Transverse colon (tissue), 4 donors: ENCODE results near the gene KRT26. TPM values are rescaled to one million over a fixed set of nuclear protein-coding genes. Genes with fewer than 3 reads are reported as not detected.

Experiments used
- DNase-seq: peaks from one replicate; pipeline ENCODE4 v3.0.0-alpha.2; 2019
- H3K27ac ChIP-seq, 4 donors: fragments of 200-600 bp; sonication (generic); 2 replicates each; pipeline ENCODE4 v1.5.1; 2016 to 2018; ENCODE audit warnings: inconsistent platforms in 4 of 4
- H3K27me3 ChIP-seq: fragments of 200-600 bp; sonication (generic); 2 replicates; pipeline ENCODE4 v1.5.1; 2017; ENCODE audit warnings: inconsistent platforms
- H3K36me3 ChIP-seq, 4 donors: fragments of 200-600 bp; sonication (generic); 2 replicates each; pipeline ENCODE4 v1.5.1; 2017 to 2019; ENCODE audit warnings: inconsistent platforms in 4 of 4
- H3K4me1 ChIP-seq, 4 donors: fragments of 200-600 bp; sonication (generic); 2 replicates each; pipeline ENCODE4 v1.5.1; 2017 to 2020; ENCODE audit warnings: inconsistent platforms in 4 of 4
- H3K4me3 ChIP-seq, 4 donors: fragments of 200-600 bp; sonication (generic); 1 replicate in 1 of 4; 2 replicates in 3 of 4; pipeline versions ENCODE4 v1.5.1 to v1.6.1; 2017 to 2019; ENCODE audit warnings: inconsistent platforms in 4 of 4
- H3K9me3 ChIP-seq, 2 donors: fragments of 200-600 bp; sonication (generic); 2 replicates each; pipeline ENCODE4 v1.5.1; 2017 to 2019; ENCODE audit warnings: inconsistent platforms in 2 of 2
- CTCF ChIP-seq, 5 experiments: fragments of 200-600 bp in 3 of 5; fragments of 450-650 bp in 2 of 5; sonication (generic) in 3 of 5; IDR thresholded peaks; 1 replicate in 2 of 5; 2 replicates in 3 of 5; pipeline ENCODE4 v1.5.1; 2016 to 2017; ENCODE audit warnings: antibody characterized with exemption in 5 of 5, inconsistent platforms in 3 of 5, mild to moderate bottlenecking in 2 of 5, moderate library complexity in 1 of 5
- EP300 ChIP-seq: sonication (generic); formaldehyde crosslinking; IDR thresholded peaks from one replicate; pipeline ENCODE4 v1.6.1; 2017; ENCODE audit warnings: antibody characterized with exemption, low read depth
- POLR2A ChIP-seq: fragments of 450-650 bp; IDR thresholded peaks from one replicate; pipeline ENCODE4 v1.6.1; 2016; ENCODE audit warnings: antibody characterized with exemption, mild to moderate bottlenecking, moderate library complexity
- POLR2AphosphoS5 ChIP-seq, 3 donors: sonication (generic); formaldehyde crosslinking; IDR thresholded peaks; one replicate each; pipeline ENCODE4 v1.6.1; 2016; ENCODE audit warnings: antibody characterized with exemption in 3 of 3
- WGBS, 2 donors: methylation state at CpG; one replicate each; pipeline ENCODE4 v1.1.5; 2018; ENCODE audit warnings: low coverage in 1 of 2; 5-methylcytosine and 5-hydroxymethylcytosine counted together
- in situ Hi-C, 4 donors: fragments of 200-750 bp; cut with MboI; loops; one replicate each; pipeline versions ENCODE4 v1.15.0 to v1.15.1; 2017; ENCODE audit warnings: low sequenced_read_pairs in 3 of 4, low pct_ligation_motif_present in 1 of 4, low pct_unique_long_range_greater_than_20kb in 1 of 4
- intact Hi-C: fragments of 100-400 bp; cut with DNase I; formaldehyde crosslinking; loops from one replicate; pipeline ENCODE4 v1.15.1; 2023; ENCODE audit warnings: low total_unique reads
- total RNA-seq, 4 donors: library from RNA; depleted of rRNA; stranded (reverse); fragments of >200 nt; gene quantifications; one replicate each; pipeline ENCODE4 v1.1.0, GENCODE V29; 2016

KRT26 gene
- total RNA-seq, 4 donors from 2014 or later, result not detected

- intact Hi-C loops (loop anchor here (10.0 kb wide), 1 partner anchor 855 kb away; no protein-coding TSS in a partner anchor), in situ Hi-C loops (loop anchor here in 3 of 4 donors (10.0 to 25.0 kb wide), 3 partner anchors 527 to 855 kb away; no protein-coding TSS in a partner anchor)
- Histone ChIP-seq H3K27me3 (peaks cover 98% of the 10 kb centered on the region), H3K36me3 (no peaks in the 10 kb centered on the region), H3K27ac (no peak overlapping the region), H3K4me3 (no peak overlapping the region), H3K9me3 (no peaks in the 10 kb centered on the region), H3K4me1 (no peaks in the 10 kb centered on the region)
- TF ChIP-seq EP300 (no peak), CTCF (IDR thresholded peaks at IDR 0.05) (no peak), POLR2AphosphoS5 (IDR thresholded peaks at IDR 0.05) (no peak), POLR2A (no peak)
- WGBS, 2 donors, result 63 to 67% methylated on average over 2 of the region's 2 CpGs
- DNase-seq, result no peak
These were observed 37.9 kb upstream of the KRT26 start for GRCh38 chr17:40809721-40810421.

- WGBS, 2 donors, result 84 to 100% methylated on average over 1 to 3 of the region's 3 CpGs
- Histone ChIP-seq H3K36me3 (no peaks in the 10 kb centered on the region), H3K4me3 (no peak overlapping the region), H3K4me1 (peaks cover 0 to 5% (median 1%) of the 10 kb centered on the region in 4 donors), H3K9me3 (no peaks in the 10 kb centered on the region), H3K27me3 (peaks cover 84% of the 10 kb centered on the region), H3K27ac (no peak overlapping the region)
- intact Hi-C loops (loop anchor here (10.0 kb wide), 1 partner anchor 859 kb away; no protein-coding TSS in a partner anchor), in situ Hi-C loops (loop anchor here in 3 of 4 donors (10.0 to 25.0 kb wide), 3 partner anchors 531 to 859 kb away; no protein-coding TSS in a partner anchor)
- TF ChIP-seq CTCF (IDR thresholded peaks at IDR 0.05) (no peak), POLR2A (no peak), POLR2AphosphoS5 (IDR thresholded peaks at IDR 0.05) (no peak), EP300 (no peak)
- DNase-seq, result no peak
These were observed 34.1 kb upstream of the KRT26 start for GRCh38 chr17:40806131-40806530.

- no peak for TF ChIP-seq POLR2A
- no peak for TF ChIP-seq EP300
- no peak for TF ChIP-seq POLR2AphosphoS5 (IDR thresholded peaks at IDR 0.05)
- TF ChIP-seq CTCF (IDR thresholded peaks at IDR 0.05), result peak; percentile 79 to 87 (median 81)
- 7 to 10% methylated on average over 9 to 13 of the region's 13 CpGs for WGBS, 2 donors
- in situ Hi-C loops, result loop anchor here in 3 of 4 donors (10.0 to 25.0 kb wide), 3 partner anchors 534 to 861 kb away; no protein-coding TSS in a partner anchor
These were observed 31.6 kb upstream of the KRT26 start for GRCh38 chr17:40803617-40804082.

GRCh38 chr17:40801157-40801556 lies 29.2 kb upstream of the KRT26 start:
- WGBS, 2 donors, result 53 to 83% methylated on average over 2 of the region's 2 CpGs
- H3K4me1 ChIP-seq, result peaks cover 0 to 5% (median 1%) of the 10 kb centered on the region in 4 donors
- in situ Hi-C loops, result loop anchor here in 3 of 4 donors (10.0 to 25.0 kb wide), 3 partner anchors 536 to 864 kb away; no protein-coding TSS in a partner anchor
- intact Hi-C loops, result loop anchor here (10.0 kb wide), 1 partner anchor 864 kb away; no protein-coding TSS in a partner anchor
- no peaks in the 10 kb centered on the region for H3K36me3 ChIP-seq
- no peaks in the 10 kb centered on the region for H3K9me3 ChIP-seq
- H3K27me3 ChIP-seq, result peaks cover 77% of the 10 kb centered on the region
- H3K4me3 ChIP-seq, result no peak overlapping the region
- no peak overlapping the region for H3K27ac ChIP-seq
- no peak for TF ChIP-seq POLR2AphosphoS5 (IDR thresholded peaks at IDR 0.05)
- TF ChIP-seq CTCF (IDR thresholded peaks at IDR 0.05), result no peak
- TF ChIP-seq EP300, result no peak
- no peak for TF ChIP-seq POLR2A
- DNase-seq, result no peak

More at GRCh38 chr17:40803617-40804082, 31.6 kb upstream of the KRT26 start:
- Histone ChIP-seq H3K27ac (no peak overlapping the region), H3K9me3 (no peaks in the 10 kb centered on the region), H3K4me3 (no peak overlapping the region), H3K36me3 (no peaks in the 10 kb centered on the region), H3K4me1 (peaks cover 0 to 5% (median 1%) of the 10 kb centered on the region in 4 donors), H3K27me3 (peaks cover 78% of the 10 kb centered on the region)
- DNase-seq, result peak; percentile 86
- intact Hi-C loops, result loop anchor here (10.0 kb wide), 1 partner anchor 861 kb away; no protein-coding TSS in a partner anchor
